Stimulated activated CD8-positive, alpha-beta memory T cell treated with anti-CD3 and anti-CD28 coated beads, Interleukin-12 subunit alpha, Interleukin-12 subunit beta, amount 100 ng/mL, for 24 hours (primary cell): ENCODE measurements around the gene C1QTNF2.
"Not testable (repeated sequence)": the region's sequence is repeated elsewhere in the genome, so short reads cannot be mapped to it uniquely, and the experiment has no call there.

Experiments
- DNase-seq: peaks from one replicate; pipeline ENCODE4 v3.0.0-alpha.2; 2020; ENCODE audit errors: extremely low read depth

The C1QTNF2 gene

DNA sequence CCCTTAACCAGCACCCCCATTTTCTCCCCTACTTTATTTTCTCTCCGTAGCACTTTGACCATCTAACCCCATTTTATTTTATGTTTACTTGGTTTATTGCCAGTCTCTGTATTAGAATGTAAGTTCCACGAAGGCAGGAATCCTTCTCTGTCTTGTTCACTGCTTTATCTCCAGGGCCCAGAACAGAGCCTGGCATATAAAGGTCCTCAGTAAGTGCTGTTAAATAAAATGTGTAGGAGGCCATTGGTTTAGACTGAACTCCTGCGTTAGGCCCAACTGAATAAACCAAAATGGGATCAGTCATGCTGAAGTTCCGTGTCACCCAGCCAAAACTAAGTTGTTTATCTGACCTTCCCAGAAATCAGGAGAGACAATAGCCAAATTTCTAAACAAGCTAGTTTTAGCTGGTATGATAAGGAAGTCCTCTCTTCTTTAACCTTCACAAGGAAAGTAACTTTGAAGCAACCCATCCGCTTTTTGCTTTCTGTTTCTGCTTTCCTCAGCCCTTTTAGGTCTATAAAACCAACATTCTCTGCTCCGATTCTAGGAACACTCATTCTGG is 29.0 kb downstream of the C1QTNF2 start:
- DNase-seq: no peak

- not testable (repeated sequence) for DNase-seq
Measured at GRCh38 chr5:160340513-160340912, 29.9 kb downstream of the C1QTNF2 start.

DNA sequence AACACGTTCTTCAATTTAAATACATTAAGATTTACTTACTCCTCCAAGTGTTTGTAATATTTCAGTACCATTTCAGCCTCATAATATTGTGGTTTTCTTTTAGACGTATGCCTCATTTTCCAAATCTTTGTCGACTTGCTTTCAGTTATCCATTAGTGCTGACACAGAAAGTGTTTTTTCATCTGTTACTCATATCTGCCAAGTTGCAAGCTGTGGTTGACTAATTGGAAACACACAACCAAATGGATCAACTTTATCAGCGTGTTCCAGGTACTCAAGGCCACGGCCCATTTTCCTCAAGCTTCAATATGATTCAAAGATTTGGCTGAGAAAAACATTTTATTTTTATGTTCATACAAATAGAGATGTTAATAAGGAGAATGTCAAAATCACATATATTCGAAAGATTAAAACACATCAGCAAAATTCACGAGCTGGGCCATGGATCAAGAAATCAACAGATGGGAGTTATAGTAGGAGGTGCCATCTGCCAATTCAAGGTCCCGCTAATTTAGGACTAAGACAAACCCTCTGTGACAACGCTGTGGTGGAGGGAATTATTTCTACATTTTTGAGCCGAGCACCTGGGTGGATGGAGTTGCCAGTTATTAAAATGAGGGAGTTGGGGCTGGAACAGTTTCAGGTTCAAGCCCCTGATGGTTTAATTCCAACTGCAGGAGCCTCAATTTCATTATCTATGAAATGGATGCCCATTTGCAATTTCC is 30.9 kb downstream of the C1QTNF2 start:
- DNase-seq: no peak

DNA sequence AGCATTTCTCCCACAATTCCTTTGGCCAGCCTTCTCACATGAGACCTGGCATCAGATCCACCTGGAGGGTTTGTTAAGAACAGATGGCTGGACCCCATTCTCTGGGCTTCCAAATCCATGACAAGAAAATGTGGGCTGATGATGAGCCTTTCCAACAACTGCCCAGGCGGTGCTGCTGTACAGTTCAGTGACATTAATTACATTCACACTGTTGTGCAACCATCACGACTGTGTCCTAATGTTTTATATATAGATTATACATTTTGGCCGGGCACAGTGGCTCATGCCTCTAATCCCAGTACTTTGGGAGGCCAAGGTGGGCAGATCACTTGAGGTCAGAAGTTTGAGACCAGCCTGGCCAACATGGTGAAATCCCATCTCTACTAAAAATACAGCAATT is 35.7 kb downstream of the C1QTNF2 start:
- DNase-seq: not testable (repeated sequence)

DNA sequence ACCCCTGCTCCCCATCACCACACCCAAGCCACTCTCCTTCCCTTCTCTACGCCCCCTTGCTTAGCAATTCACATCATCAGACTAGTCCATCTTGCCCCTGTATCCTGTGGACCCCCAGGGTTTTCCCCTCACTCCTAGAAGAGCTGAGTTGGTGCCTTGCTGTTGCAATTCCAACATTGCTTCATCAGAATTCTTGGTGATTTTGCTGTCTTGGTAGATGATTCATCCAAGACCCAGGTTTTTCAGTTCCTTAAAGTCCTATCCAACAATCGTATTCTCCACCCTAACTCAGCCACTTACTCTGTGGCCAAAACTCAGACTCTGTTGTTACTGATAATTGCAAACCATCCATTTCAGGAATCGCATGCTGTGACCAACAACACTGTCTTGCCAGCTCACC is 36.7 kb downstream of the C1QTNF2 start:
- no peak for DNase-seq

DNA sequence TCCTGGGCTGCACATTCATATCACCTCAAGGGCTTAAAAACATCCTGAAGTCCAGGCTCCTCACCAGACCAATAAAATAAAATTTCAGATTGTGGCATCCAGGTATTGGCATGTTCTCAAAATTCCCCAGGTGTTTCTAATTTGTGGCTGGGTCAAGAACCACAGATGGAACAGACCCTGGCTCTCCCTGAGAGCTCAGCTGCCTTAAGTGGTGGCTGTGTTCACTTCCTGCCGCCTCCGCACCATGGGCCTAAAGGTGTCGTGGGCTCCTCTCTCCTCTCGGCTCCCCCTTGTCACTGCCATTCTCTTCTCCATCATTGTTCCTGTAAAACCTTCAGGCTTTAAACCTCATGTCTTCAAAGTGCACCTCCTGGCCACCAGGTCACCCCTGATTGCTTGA is 40.2 kb downstream of the C1QTNF2 start:
- no peak for DNase-seq

GRCh38 chr5:160327818-160328217 is 42.6 kb downstream of the C1QTNF2 start:
- no peak for DNase-seq

GRCh38 chr5:160326981-160327380 is 43.4 kb downstream of the C1QTNF2 start:
- DNase-seq: no peak

DNA sequence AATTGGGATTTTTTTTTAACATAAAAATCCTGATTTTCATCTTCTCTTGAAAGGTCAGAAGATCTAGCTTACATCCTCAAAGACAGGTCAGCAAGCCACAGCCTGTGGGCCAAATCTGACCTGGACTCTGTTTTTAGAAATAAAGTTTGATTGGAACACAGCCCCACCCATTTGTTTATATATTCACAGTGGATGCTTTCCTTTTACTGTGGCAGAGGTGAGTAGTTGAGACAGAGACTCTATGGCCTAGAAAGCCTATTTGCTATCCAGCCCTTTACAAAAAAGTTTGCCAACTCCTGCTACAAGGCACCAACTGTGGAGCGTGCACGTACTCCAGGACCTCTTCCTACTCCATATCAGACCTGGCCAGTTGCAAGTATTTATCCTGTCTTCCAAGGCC is 44.7 kb downstream of the C1QTNF2 start:
- no peak for DNase-seq

DNA sequence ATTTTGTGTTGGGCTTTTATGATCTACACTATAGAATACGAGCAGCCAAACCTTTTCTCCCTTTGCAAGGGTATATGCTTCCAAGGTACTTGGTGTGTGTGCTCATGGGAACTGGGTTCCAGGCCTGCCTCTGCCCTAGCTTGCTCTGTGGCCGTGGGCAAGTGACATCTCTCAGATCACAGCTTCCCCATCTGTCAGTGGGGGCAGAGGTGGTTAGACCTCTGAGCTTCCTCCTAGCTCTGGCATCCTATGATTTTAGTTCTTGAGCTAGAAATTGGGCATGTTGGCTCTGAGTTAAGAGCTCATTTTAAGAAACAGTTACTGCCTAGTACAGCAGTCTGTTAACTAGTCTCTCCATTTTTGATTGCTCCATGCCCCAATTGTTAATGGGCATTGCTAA is 45.5 kb downstream of the C1QTNF2 start:
- no peak for DNase-seq

GRCh38 chr5:160318409-160318808 is 52.0 kb downstream of the C1QTNF2 start:
- no peak for DNase-seq

DNA sequence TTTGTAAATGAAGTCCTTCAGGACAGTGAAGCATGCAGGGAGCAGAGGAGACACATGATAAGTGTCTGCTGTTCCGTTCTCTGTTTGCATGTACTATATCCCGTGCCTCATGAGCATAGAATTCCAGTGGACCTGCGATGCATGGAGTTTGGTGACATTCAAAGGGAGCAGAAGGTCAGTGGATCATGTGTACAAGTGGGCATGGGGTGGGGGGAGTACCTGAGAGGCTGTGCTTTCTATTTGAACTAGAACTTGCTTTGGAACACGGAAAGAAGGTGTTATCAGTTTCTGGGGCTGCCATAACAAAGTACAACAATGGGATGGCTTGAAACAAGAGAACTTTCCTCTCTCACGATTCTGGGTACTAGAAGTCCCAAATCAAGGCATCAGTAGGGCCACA is 53.0 kb downstream of the C1QTNF2 start:
- DNase-seq: no peak

GRCh38 chr5:160315968-160316367 is 54.5 kb downstream of the C1QTNF2 start:
- DNase-seq: no peak

- no peak for DNase-seq
Measured at GRCh38 chr5:160312960-160313727, 57.3 kb downstream of the C1QTNF2 start.

- DNase-seq: no peak
Measured at GRCh38 chr5:160312134-160312959, 58.1 kb downstream of the C1QTNF2 start, which contains the start of gene CCNJL. Gene CCNJL, minus strand, starts transcription at chr5:160312564. Its CDS starts 641 bp downstream, at chr5:160311923.

DNA sequence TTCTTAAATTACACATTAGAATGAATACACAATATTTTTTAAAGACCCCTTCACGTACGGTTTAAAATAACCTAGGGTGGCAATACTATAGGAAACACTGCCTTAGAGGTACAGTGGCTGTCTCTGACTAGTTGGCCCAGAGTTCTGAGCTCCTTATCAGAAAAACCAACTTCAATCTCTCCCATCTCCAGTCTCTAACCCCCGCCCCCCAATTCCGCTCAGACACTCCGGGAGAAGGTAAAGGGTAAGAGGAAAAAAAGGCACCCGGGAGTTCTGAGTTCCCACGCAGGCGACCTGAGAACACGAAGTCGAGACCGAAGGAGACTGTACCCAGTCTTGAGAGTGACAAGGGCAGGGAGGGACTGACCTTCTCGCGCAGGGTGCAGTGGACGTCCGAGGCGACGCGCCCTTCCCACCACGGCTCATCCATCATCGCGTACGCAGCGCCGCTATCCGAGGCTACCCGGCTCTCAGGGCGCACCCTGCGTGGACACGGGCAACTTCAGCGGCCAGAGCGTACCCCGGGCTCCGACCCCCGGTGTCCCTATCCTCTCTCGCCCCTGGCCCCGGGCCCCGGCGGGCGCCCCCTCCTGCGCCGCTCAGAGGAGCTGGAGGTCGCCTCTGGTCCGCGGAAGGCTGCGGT is 58.8 kb downstream of the C1QTNF2 start:
- no peak for DNase-seq

- DNase-seq: no peak
Measured at GRCh38 chr5:160310552-160311295, 59.7 kb downstream of the C1QTNF2 start.

- DNase-seq: no peak
Measured at GRCh38 chr5:160310140-160310539, 60.3 kb downstream of the C1QTNF2 start.

DNA sequence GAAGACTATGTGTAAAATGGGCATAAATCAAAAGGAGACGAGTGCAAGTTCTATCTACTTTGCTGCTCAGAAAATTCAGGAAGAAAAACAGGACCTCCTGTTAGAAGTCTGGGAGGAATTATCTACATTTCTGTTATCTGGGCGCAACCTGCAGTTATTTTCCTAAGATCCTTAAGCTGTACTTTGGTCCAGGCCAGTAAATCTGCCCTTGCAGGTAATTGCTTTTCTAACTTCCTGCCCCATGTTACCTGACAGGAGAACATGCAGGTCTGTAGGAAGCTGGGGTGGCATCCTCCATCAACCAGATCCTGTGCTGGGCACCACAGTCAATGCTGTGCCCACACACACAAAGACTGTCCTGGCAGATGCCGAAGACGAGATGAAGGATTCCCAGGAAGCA is 63.7 kb downstream of the C1QTNF2 start:
- DNase-seq: no peak

DNA sequence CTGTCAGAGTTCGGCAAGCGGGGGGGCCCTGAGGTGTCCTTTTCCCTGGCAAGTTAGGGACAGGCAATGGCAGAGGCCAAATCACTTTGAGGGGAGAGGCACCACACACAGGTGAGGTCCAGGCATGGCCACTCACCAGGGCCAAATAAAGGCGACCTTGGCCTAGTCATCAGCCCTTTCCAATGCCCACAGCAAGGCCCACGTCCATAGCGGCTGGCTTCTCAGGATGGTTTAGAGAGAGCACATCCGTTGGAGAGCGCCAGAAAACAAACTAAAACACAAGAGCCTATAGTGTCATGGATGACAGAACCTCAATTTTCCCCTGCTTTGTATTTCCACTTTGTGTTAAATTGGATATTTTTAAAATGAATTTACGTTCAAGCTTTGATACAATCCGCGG is 65.1 kb downstream of the C1QTNF2 start:
- no peak for DNase-seq

- no peak for DNase-seq
Measured at GRCh38 chr5:160303690-160304089, 66.7 kb downstream of the C1QTNF2 start.
